ENCODE measurements around the gene OBSCN.

DNA sequence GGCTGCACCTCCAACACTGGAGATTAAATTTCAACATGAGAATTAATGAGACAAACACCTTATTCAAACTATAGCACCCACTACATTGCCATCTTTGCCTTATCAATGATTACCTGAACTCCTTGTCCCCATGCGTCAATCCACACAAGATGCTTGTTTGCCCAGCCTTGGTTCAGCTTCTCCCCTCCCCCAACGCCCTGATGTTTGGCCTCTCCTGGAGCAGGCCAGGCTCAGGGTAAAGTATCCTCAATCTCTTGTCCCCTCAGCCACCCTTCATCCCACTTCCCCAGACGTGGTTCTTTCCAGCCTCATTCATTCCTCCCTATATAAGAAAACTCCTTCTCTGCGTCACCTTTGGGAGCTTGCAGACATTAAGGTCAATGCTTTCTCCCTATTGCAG is 220.6 kb downstream of the OBSCN start:
- TF ChIP-seq, protein P1, sequence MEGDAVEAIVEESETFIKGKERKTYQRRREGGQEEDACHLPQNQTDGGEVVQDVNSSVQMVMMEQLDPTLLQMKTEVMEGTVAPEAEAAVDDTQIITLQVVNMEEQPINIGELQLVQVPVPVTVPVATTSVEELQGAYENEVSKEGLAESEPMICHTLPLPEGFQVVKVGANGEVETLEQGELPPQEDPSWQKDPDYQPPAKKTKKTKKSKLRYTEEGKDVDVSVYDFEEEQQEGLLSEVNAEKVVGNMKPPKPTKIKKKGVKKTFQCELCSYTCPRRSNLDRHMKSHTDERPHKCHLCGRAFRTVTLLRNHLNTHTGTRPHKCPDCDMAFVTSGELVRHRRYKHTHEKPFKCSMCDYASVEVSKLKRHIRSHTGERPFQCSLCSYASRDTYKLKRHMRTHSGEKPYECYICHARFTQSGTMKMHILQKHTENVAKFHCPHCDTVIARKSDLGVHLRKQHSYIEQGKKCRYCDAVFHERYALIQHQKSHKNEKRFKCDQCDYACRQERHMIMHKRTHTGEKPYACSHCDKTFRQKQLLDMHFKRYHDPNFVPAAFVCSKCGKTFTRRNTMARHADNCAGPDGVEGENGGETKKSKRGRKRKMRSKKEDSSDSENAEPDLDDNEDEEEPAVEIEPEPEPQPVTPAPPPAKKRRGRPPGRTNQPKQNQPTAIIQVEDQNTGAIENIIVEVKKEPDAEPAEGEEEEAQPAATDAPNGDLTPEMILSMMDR (IDR thresholded peaks at IDR 0.05; ENCODE audit: insufficient read depth, low read depth, low read length) = no peak
- TF ChIP-seq EZH2 (IDR thresholded peaks at IDR 0.05; ENCODE audit: insufficient read depth, low read length) = no peak
